Measurements from ENCODE around the gene WWC1.

The WWC1 gene

GRCh38 chr5:168364151-168364661 is 72.8 kb downstream of the WWC1 start:
- DNase-seq (ENCODE audit: low spot score): no peak

GRCh38 chr5:168364750-168365550 is 73.5 kb downstream of the WWC1 start:
- DNase-seq (ENCODE audit: low spot score): no peak

- no peak for DNase-seq (ENCODE audit: low spot score)
These were observed 74.2 kb downstream of the WWC1 start for GRCh38 chr5:168365581-168366081.

GRCh38 chr5:168366116-168366515 is 74.7 kb downstream of the WWC1 start:
- DNase-seq (ENCODE audit: low spot score): no peak

GRCh38 chr5:168368854-168369253 is 77.4 kb downstream of the WWC1 start:
- DNase-seq (ENCODE audit: low spot score): no peak

GRCh38 chr5:168370831-168371230 is 79.4 kb downstream of the WWC1 start:
- no peak for DNase-seq (ENCODE audit: low spot score)

- no peak for DNase-seq (ENCODE audit: low spot score)
These were observed 81.0 kb downstream of the WWC1 start for GRCh38 chr5:168372356-168372946.

GRCh38 chr5:168374532-168374931 is 83.1 kb downstream of the WWC1 start:
- DNase-seq (ENCODE audit: low spot score): no peak

- no peak for DNase-seq (ENCODE audit: low spot score)
These were observed 83.8 kb downstream of the WWC1 start for GRCh38 chr5:168375214-168375613.

GRCh38 chr5:168377525-168377924 is 86.1 kb downstream of the WWC1 start:
- DNase-seq (ENCODE audit: low spot score): peak; percentile 58

GRCh38 chr5:168378741-168379140 is 87.3 kb downstream of the WWC1 start:
- DNase-seq (ENCODE audit: low spot score): no peak

- no peak for DNase-seq (ENCODE audit: low spot score)
These were observed 91.0 kb downstream of the WWC1 start for GRCh38 chr5:168382421-168382820.

GRCh38 chr5:168390491-168390890 is 99.0 kb downstream of the WWC1 start:
- DNase-seq (ENCODE audit: low spot score): no peak

- DNase-seq (ENCODE audit: low spot score): no peak
These were observed 102.3 kb downstream of the WWC1 start for GRCh38 chr5:168393773-168394172.

- DNase-seq (ENCODE audit: low spot score): no peak
These were observed 109.2 kb downstream of the WWC1 start for GRCh38 chr5:168400429-168401220.

GRCh38 chr5:168401226-168401625 is 109.8 kb downstream of the WWC1 start:
- DNase-seq (ENCODE audit: low spot score): no peak

- no peak for DNase-seq (ENCODE audit: low spot score)
These were observed 110.4 kb downstream of the WWC1 start for GRCh38 chr5:168401880-168402279.

- no peak for DNase-seq (ENCODE audit: low spot score)
These were observed 112.9 kb downstream of the WWC1 start for GRCh38 chr5:168404365-168404764.

- DNase-seq (ENCODE audit: low spot score): no peak
These were observed 115.8 kb downstream of the WWC1 start for GRCh38 chr5:168407211-168407610.

GRCh38 chr5:168408561-168409305 is 117.3 kb downstream of the WWC1 start:
- DNase-seq (ENCODE audit: low spot score): no peak

GRCh38 chr5:168409591-168410458 is 118.4 kb downstream of the WWC1 start:
- peak; percentile 39 for DNase-seq (ENCODE audit: low spot score)
